ENCODE results near the gene RUNX3.

- TF ChIP-seq CTCF (IDR thresholded peaks at IDR 0.05), result no peak
- TF ChIP-seq POLR2A (IDR thresholded peaks at IDR 0.05), result no peak
Measured at GRCh38 chr1:24861821-24862727, 68.0 kb downstream of the RUNX3 start.
